HEK293T (cell line): Measurements from ENCODE around the gene ADCY2.

ENCODE experiments used
- CTCF ChIA-PET: fragments of 350-600 bp; formaldehyde crosslinking; extraction: SDS; loops from one replicate; lab custom pipeline; 2021; ENCODE audit warnings: antibody characterized with exemption, inconsistent platforms; lab: Yijun Ruan, JAX
- POLR2A ChIA-PET: fragments of 350-600 bp; formaldehyde crosslinking; extraction: SDS; loops from one replicate; lab custom pipeline; 2020; ENCODE audit warnings: antibody characterized with exemption, inconsistent platforms; lab: Yijun Ruan, JAX
- DNase-seq: peaks from one replicate; pipeline ENCODE4 v3.0.0; 2012; ENCODE audit warnings: mixed read lengths; ENCODE audit errors: extremely low spot score
- ARNT ChIP-seq: fragments of 450-650 bp; IDR thresholded peaks from 2 replicates; pipeline ENCODE4 v1.6.1; 2017; ENCODE audit warnings: mild to moderate bottlenecking
- BHLHE40 ChIP-seq: fragments of 450-650 bp; IDR thresholded peaks from 2 replicates; pipeline ENCODE4 v1.6.1; 2016; ENCODE audit warnings: mild to moderate bottlenecking, moderate library complexity, borderline replicate concordance
- CTBP1 ChIP-seq: fragments of 450-650 bp; IDR thresholded peaks from 2 replicates; pipeline ENCODE4 v1.6.1; 2016; ENCODE audit warnings: borderline replicate concordance
- ELF4 ChIP-seq: fragments of 450-650 bp; IDR thresholded peaks from 2 replicates; pipeline ENCODE4 v1.6.1; 2017; ENCODE audit warnings: antibody characterized with exemption
- FOXA1 ChIP-seq: fragments of 450-650 bp; IDR thresholded peaks from 2 replicates; pipeline ENCODE4 v1.6.1; 2016; ENCODE audit warnings: mild to moderate bottlenecking
- FOXK2 ChIP-seq: fragments of 450-650 bp; IDR thresholded peaks from 2 replicates; pipeline ENCODE4 v1.6.1; 2016; ENCODE audit warnings: mild to moderate bottlenecking
- FOXM1 ChIP-seq: fragments of 450-650 bp; IDR thresholded peaks from 2 replicates; pipeline ENCODE4 v1.6.1; 2017; ENCODE audit warnings: mild to moderate bottlenecking, borderline replicate concordance
- HDGF ChIP-seq: fragments of 450-650 bp; IDR thresholded peaks from 2 replicates; pipeline ENCODE4 v1.6.1; 2017; ENCODE audit warnings: antibody characterized with exemption, borderline replicate concordance
- L3MBTL2 ChIP-seq: fragments of 450-650 bp; conservative IDR thresholded peaks from 2 replicates; pipeline ENCODE4 v1.6.1; 2016; ENCODE audit warnings: mild to moderate bottlenecking
- LEF1 ChIP-seq: fragments of 450-650 bp; IDR thresholded peaks from 2 replicates; pipeline ENCODE4 v1.6.1; 2017; ENCODE audit warnings: mild to moderate bottlenecking, borderline replicate concordance
- NFRKB ChIP-seq: fragments of 450-650 bp; IDR thresholded peaks from 2 replicates; pipeline ENCODE4 v1.6.1; 2016; ENCODE audit warnings: mild to moderate bottlenecking, moderate library complexity
- SP1 ChIP-seq: fragments of 450-650 bp; IDR thresholded peaks from 2 replicates; pipeline ENCODE4 v1.6.1; 2017
- SUZ12 ChIP-seq: fragments of 450-650 bp; IDR thresholded peaks from 2 replicates; pipeline ENCODE4 v1.6.1; 2016; ENCODE audit warnings: mild to moderate bottlenecking
- TARDBP ChIP-seq: fragments of 450-650 bp; IDR thresholded peaks from 2 replicates; pipeline ENCODE4 v1.6.1; 2016
- ZNF384 ChIP-seq: fragments of 450-650 bp; IDR thresholded peaks from 2 replicates; pipeline ENCODE4 v1.6.1; 2016
- TF ChIP-seq, protein P1 (sequence below): fragments of 450-650 bp; IDR thresholded peaks from 2 replicates; pipeline ENCODE4 v1.6.1; 2016

ADCY2 gene

DNA sequence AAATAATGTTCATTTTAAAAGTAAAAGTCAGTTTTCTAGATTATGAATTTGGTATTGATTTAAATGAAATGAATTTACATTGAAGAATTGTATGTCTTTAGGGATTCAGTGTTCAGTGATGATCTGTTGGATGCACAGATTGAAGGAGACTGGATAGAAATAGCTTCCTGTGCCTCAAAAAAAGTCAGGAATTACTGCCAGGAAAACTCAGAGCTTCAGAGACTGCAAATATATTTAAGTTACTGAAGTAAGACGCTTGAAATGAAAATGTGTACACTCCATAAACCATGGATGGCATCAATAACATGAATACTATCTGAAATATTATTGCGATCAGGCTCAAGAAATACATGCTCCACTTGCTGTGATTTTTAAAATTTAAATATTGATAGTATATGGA is 60.3 kb downstream of the ADCY2 start:
- POLR2A ChIA-PET, result no interaction called here
- CTCF ChIA-PET, result interaction anchor here (0.7 kb wide), 1 partner anchor 45 kb away, joined by 3 read pairs; no protein-coding TSS in a partner anchor
- TF ChIP-seq SUZ12 (no peak), FOXK2 (no peak), ZNF384 (no peak), L3MBTL2 (no peak), NFRKB (no peak), CTBP1 (no peak), SP1 (no peak), ELF4 (no peak), ARNT (no peak)
- TF ChIP-seq, protein P1, sequence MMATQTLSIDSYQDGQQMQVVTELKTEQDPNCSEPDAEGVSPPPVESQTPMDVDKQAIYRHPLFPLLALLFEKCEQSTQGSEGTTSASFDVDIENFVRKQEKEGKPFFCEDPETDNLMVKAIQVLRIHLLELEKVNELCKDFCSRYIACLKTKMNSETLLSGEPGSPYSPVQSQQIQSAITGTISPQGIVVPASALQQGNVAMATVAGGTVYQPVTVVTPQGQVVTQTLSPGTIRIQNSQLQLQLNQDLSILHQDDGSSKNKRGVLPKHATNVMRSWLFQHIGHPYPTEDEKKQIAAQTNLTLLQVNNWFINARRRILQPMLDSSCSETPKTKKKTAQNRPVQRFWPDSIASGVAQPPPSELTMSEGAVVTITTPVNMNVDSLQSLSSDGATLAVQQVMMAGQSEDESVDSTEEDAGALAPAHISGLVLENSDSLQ, result no peak
- no peak for DNase-seq

DNA sequence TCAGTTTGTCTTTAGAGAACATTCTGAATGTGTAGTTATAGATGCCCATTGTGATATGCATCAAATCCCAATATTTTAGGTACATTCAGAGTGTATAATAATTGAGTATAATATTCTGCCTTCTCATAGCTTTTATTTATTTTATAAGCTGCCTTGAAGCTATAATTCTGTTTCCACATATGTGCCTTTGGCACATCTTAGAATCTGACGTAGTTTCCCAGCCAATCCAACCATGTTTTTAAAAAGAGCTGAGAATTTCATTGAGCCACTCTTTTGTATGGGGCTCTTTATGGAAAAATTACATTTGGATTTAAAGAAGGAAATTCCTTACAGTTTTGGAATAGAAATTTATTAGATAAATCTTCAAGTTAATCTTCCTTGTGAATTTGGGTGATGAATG is 65.4 kb downstream of the ADCY2 start:
- ChIA-PET POLR2A (no interaction called here), CTCF (no interaction called here)
- DNase-seq, result no peak
- TF ChIP-seq ZNF384 (no peak), LEF1 (no peak), FOXK2 (no peak), BHLHE40 (no peak), ELF4 (no peak), ARNT (no peak), HDGF (no peak), CTBP1 (no peak), SUZ12 (no peak), FOXA1 (no peak), NFRKB (no peak), FOXM1 (no peak), L3MBTL2 (no peak), TARDBP (no peak), SP1 (no peak)
- TF ChIP-seq, protein P1, result no peak

DNA sequence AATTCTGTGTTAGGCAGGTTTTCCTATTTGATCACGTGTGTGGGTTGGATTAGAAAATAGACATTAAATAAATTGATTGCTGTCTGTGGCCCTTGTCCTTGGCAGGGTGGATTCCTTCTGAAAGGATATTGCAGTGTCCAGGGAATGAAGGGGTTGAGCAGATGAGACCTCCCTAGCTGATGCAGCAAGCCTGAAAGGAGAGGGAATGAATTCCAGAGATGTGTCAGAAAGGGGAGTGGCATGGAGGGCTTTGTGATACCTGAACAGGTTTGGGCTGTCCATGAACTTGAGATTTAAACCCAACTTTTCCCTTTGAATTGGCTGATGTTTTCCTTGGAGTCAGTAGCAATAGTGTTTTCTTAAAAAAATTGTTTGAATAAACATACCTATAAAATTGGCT is 66.8 kb downstream of the ADCY2 start:
- ChIA-PET CTCF (no interaction called here), POLR2A (no interaction called here)
- TF ChIP-seq TARDBP, result no peak
- TF ChIP-seq, protein P1, result no peak
- no peak for TF ChIP-seq ARNT
- TF ChIP-seq FOXK2, result no peak
- TF ChIP-seq ELF4, result no peak
- no peak for TF ChIP-seq BHLHE40
- TF ChIP-seq HDGF, result no peak
- TF ChIP-seq SP1, result no peak
- no peak for TF ChIP-seq FOXM1
- no peak for TF ChIP-seq L3MBTL2
- no peak for TF ChIP-seq ZNF384
- no peak for TF ChIP-seq LEF1
- TF ChIP-seq CTBP1, result no peak
- no peak for TF ChIP-seq SUZ12
- no peak for TF ChIP-seq FOXA1
- no peak for DNase-seq

DNA sequence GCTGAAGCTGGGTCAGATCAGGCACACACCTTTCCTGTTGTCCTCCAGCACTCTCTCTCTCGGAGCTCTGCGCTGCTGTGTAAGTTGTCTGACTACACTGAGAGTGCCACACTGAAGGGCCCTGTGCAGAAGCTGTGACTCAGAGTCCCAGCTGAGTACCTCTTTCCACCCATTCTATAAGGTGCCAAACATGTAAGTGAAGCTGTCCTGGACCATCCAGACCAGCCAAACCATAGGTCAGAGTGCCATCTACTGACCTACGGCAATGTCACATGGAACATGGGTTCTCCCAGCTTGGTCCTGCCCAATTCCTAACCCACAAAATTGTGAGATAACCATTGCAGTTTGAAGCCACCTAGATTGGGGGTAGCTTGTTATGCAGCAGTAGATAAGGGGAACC is 68.2 kb downstream of the ADCY2 start:
- POLR2A ChIA-PET, result no interaction called here
- CTCF ChIA-PET, result no interaction called here
- no peak for TF ChIP-seq ELF4
- no peak for TF ChIP-seq TARDBP
- TF ChIP-seq NFRKB, result no peak
- no peak for TF ChIP-seq ZNF384
- TF ChIP-seq CTBP1, result no peak
- no peak for TF ChIP-seq FOXK2
- no peak for TF ChIP-seq HDGF
- no peak for TF ChIP-seq LEF1
- no peak for TF ChIP-seq L3MBTL2
- TF ChIP-seq BHLHE40, result no peak
- no peak for TF ChIP-seq SP1
- TF ChIP-seq FOXA1, result no peak
- no peak for DNase-seq

DNA sequence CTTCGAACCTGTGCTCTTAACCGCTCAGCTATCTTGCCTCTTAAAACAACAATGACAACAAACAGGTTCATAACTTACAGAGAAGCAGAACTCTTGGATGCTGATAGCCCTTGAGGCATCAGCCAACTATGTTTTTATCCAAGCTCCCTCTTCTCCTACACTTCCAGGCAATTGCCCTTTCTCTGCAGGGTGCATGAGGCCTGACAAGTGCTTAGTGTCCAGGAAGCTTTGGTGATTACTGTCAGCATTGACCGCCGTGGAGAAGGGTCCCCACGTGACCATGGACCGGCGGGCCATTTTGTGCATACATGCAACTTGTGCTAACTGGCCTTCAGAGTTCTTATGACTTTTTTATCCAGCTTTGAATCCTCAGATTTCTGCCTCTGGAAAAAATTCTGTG is 71.2 kb downstream of the ADCY2 start:
- DNase-seq, result no peak
- ChIA-PET CTCF (interaction anchor here (0.6 kb wide), 1 partner anchor 253 kb away, joined by 4 read pairs; no protein-coding TSS in a partner anchor), POLR2A (no interaction called here)
- TF ChIP-seq L3MBTL2 (no peak), NFRKB (no peak), FOXK2 (no peak), BHLHE40 (no peak), ELF4 (no peak), FOXA1 (no peak), ARNT (no peak), FOXM1 (no peak)
- TF ChIP-seq, protein P1, result no peak

DNA sequence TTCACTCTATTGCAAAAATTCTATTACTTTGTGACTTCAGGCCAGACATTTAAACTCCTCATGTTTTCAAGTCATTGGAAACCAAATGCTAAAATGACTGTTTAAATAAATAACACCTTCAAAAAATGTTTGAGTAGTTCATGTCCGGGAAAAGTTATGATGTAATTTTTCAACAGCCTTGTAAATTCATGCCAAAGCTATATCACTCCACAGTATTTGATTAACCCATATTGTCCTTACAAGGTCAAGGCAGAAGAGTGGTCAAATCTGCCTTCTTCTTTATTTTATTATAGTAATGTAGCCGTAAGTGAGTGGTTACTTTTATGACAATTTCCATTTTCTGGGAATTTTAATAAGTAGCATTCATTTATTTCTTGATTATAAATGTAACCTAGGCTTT is 72.8 kb downstream of the ADCY2 start:
- TF ChIP-seq CTBP1 (no peak), NFRKB (no peak), FOXK2 (no peak), HDGF (no peak), ARNT (no peak), TARDBP (no peak), ELF4 (no peak), BHLHE40 (no peak), ZNF384 (no peak), LEF1 (no peak), FOXA1 (no peak), L3MBTL2 (no peak), SUZ12 (no peak), SP1 (no peak), FOXM1 (no peak)
- TF ChIP-seq, protein P1, result no peak
- POLR2A ChIA-PET, result no interaction called here
- CTCF ChIA-PET, result no interaction called here
- no peak for DNase-seq
